PC-3 (cell line): Measurements from ENCODE around the gene NRXN2.

Source experiments
- CTCF ChIP-seq: fragments of 300-600 bp; sonication (generic); conservative IDR thresholded peaks from 2 replicates; pipeline ENCODE4 v1.5.1; 2017; ENCODE audit warnings: antibody characterized with exemption, low read depth, mild to moderate bottlenecking, low read length
- EZH2 ChIP-seq: fragments of 300-600 bp; sonication (generic); IDR thresholded peaks from one replicate; pipeline ENCODE4 v1.6.1; 2017; ENCODE audit warnings: antibody characterized with exemption, mild to moderate bottlenecking, low read length; ENCODE audit not compliant: unreplicated experiment

DNA sequence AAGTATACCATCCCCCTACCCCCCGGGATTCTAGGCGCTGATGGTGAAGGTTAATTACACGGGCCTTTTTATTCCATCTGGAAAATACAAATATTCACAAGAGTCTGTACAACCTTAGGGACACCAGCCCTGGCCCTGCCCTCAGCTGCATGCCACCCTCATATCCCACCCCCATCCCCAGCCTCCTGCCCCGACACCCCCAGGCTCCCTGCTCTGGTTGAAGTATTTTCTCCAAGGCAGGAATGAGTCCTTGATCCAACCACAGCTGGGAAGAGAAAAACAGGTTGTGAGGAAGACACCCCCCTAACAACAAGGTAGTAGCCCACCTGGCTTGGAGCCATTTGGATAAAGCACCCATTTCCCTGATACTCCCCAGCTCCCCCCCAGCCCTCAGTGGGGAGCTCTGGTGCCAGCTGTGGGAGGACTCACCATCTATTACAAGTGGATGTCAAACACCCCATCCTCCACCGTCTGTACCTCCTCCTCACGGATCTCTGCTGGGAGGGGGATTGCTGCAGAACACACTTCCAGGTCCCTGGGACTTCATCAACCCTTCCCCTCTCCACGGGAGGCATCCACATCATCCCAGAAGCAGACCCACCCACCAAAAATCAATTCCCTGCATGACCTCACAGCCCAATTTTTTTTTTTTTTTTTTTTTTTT, 4.0 kb upstream of the NRXN2 start:
- no peak for TF ChIP-seq CTCF
- TF ChIP-seq EZH2 = no peak
